Neural cell (in vitro differentiated cells): ENCODE results near the gene LDLRAD4. TPM values are rescaled to one million over a fixed set of nuclear protein-coding genes. Genes with fewer than 3 reads are reported as not detected.

ENCODE experiments used
- H2AFZ ChIP-seq: fragments of 200-600, 300-800 bp; sonication (generic), shearing (Covaris generic); 2 replicates; pipeline ENCODE4 v1.6.0; 2014; ENCODE audit warnings: low read depth, mild to moderate bottlenecking, antibody characterized with exemption, low read length, moderate library complexity
- H3F3A ChIP-seq: fragments of 200-600 bp; shearing (Covaris generic); 2 replicates; pipeline ENCODE4 v1.6.1; 2016; ENCODE audit warnings: mild to moderate bottlenecking, moderate library complexity, mixed read lengths, antibody characterized with exemption, low read length; ENCODE audit not compliant: insufficient read depth, poor library complexity, severe bottlenecking
- H3K27ac ChIP-seq: fragments of 200-600, 300-800 bp; sonication (generic), shearing (Covaris generic); 2 replicates; pipeline ENCODE4 v1.5.1; 2014; ENCODE audit warnings: mild to moderate bottlenecking, low read length, moderate library complexity
- H3K27me3 ChIP-seq: fragments of 300-800, 200-600 bp; sonication (generic), shearing (Covaris generic); 2 replicates; pipeline ENCODE4 v1.6.0; 2014; ENCODE audit warnings: mild to moderate bottlenecking, low read depth, low read length, moderate library complexity; ENCODE audit not compliant: insufficient read depth
- H3K36me3 ChIP-seq: fragments of 300-800, 200-600 bp; sonication (generic), shearing (Covaris generic); 2 replicates; pipeline ENCODE4 v1.5.1; 2014; ENCODE audit warnings: mild to moderate bottlenecking, antibody characterized with exemption, low read length, moderate library complexity; ENCODE audit not compliant: insufficient read depth
- H3K4me2 ChIP-seq: fragments of 300-800, 200-600 bp; sonication (generic), shearing (Covaris generic); 2 replicates; pipeline ENCODE4 v1.6.0; 2014; ENCODE audit warnings: mild to moderate bottlenecking, low read length
- H3K4me3 ChIP-seq: fragments of 300-800, 200-600 bp; sonication (generic), shearing (Covaris generic); 2 replicates; pipeline ENCODE4 v1.5.1; 2014; ENCODE audit warnings: mild to moderate bottlenecking, low read length, moderate library complexity
- H3K79me2 ChIP-seq: fragments of 200-600 bp; shearing (Covaris generic); replicated peaks from 2 replicates; pipeline ENCODE4 v1.6.0; 2014; ENCODE audit warnings: mild to moderate bottlenecking, low read length, moderate library complexity; ENCODE audit not compliant: insufficient read depth
- H3K9ac ChIP-seq: fragments of 300-800, 200-600 bp; sonication (generic), shearing (Covaris generic); 2 replicates; pipeline ENCODE4 v1.6.1; 2016; ENCODE audit warnings: mild to moderate bottlenecking, low read length, mixed read lengths
- H3K9me2 ChIP-seq: fragments of 200-600 bp; shearing (Covaris generic); 2 replicates; pipeline ENCODE4 v1.6.1; 2016; ENCODE audit warnings: mild to moderate bottlenecking, low read length, mixed read lengths; ENCODE audit not compliant: insufficient read depth
- H3K9me3 ChIP-seq: fragments of 200-600, 300-800 bp; sonication (generic), shearing (Covaris generic); 2 replicates; pipeline ENCODE4 v1.6.1; 2016; ENCODE audit warnings: mild to moderate bottlenecking, mixed run types, low read length, moderate library complexity, mixed read lengths
- H4K20me1 ChIP-seq: fragments of 200-600 bp; shearing (Covaris generic); 2 replicates; pipeline ENCODE4 v1.6.1; 2016; ENCODE audit warnings: mild to moderate bottlenecking, mixed run types; ENCODE audit not compliant: insufficient read depth
- CTCF ChIP-seq: fragments of 450-650 bp; IDR thresholded peaks from 2 replicates; pipeline ENCODE4 v1.5.1; 2014; ENCODE audit warnings: antibody characterized with exemption, mild to moderate bottlenecking, moderate library complexity; ENCODE audit not compliant: poor library complexity, severe bottlenecking
- EP300 ChIP-seq: fragments of 450-650 bp; conservative IDR thresholded peaks from 2 replicates; pipeline ENCODE4 v1.6.1; 2014; ENCODE audit warnings: antibody characterized with exemption, mild to moderate bottlenecking, moderate library complexity; ENCODE audit not compliant: poor library complexity, severe bottlenecking
- EZH2 ChIP-seq: fragments of 200-600, 300-800 bp; shearing (Covaris generic), sonication (generic); IDR thresholded peaks from 2 replicates; pipeline ENCODE4 v1.6.1; 2014; ENCODE audit warnings: antibody characterized with exemption, low read length, borderline replicate concordance, mild to moderate bottlenecking; ENCODE audit not compliant: insufficient read depth, poor library complexity, severe bottlenecking
- MXI1 ChIP-seq: fragments of 450-650 bp; conservative IDR thresholded peaks from 2 replicates; pipeline ENCODE4 v1.6.1; 2014; ENCODE audit warnings: antibody characterized with exemption, mild to moderate bottlenecking; ENCODE audit not compliant: poor library complexity, severe bottlenecking
- POLR2AphosphoS5 ChIP-seq: IDR thresholded peaks from 2 replicates; pipeline ENCODE4 v1.6.1; 2012
- RAD21 ChIP-seq: fragments of 450-650 bp; conservative IDR thresholded peaks from 2 replicates; pipeline ENCODE4 v1.6.1; 2014; ENCODE audit warnings: antibody characterized with exemption, mild to moderate bottlenecking, moderate library complexity
- REST ChIP-seq: IDR thresholded peaks from 2 replicates; pipeline ENCODE4 v1.6.1; 2012; ENCODE audit warnings: borderline replicate concordance
- SMC3 ChIP-seq: fragments of 450-650 bp; conservative IDR thresholded peaks from 2 replicates; pipeline ENCODE4 v1.6.1; 2014; ENCODE audit warnings: antibody characterized with exemption, mild to moderate bottlenecking, moderate library complexity; ENCODE audit not compliant: poor library complexity
- TAF1 ChIP-seq: IDR thresholded peaks from 2 replicates; pipeline ENCODE4 v1.6.1; 2012; ENCODE audit warnings: low read depth
- polyA plus RNA-seq: library from polyadenylated mRNA; depleted of rRNA; stranded (reverse); fragments of >200 nt; gene quantifications from 2 replicates; pipeline ENCODE4 v1.2.3, GENCODE V29; 2014

Gene LDLRAD4
- polyA plus RNA-seq, 1 donor from 2014 or later = 3.7 TPM

- H3K4me3 ChIP-seq = no peak overlapping the region
- no peaks in the 10 kb centered on the region for H3K9me3 ChIP-seq
- TF ChIP-seq EZH2 (no peak), CTCF (no peak), REST (no peak), SMC3 (no peak), MXI1 (no peak), TAF1 (no peak), POLR2AphosphoS5 (no peak), EP300 (no peak), RAD21 (no peak)
- H3F3A ChIP-seq = no peaks in the 10 kb centered on the region
- no peaks in the 10 kb centered on the region for H4K20me1 ChIP-seq
- H3K4me2 ChIP-seq = no peak overlapping the region
- no peaks in the 10 kb centered on the region for H3K9me2 ChIP-seq
- H3K27ac ChIP-seq = no peak overlapping the region
- no peak overlapping the region for H2AFZ ChIP-seq
- no peak overlapping the region for H3K9ac ChIP-seq
- H3K79me2 ChIP-seq = no peaks in the 10 kb centered on the region
- H3K36me3 ChIP-seq = no peaks in the 10 kb centered on the region
- H3K27me3 ChIP-seq = no peaks in the 10 kb centered on the region
These were observed 9.3 kb downstream of the LDLRAD4 start for GRCh38 chr18:13227910-13228309.

- H3K9ac ChIP-seq = no peak overlapping the region
- H4K20me1 ChIP-seq = no peaks in the 10 kb centered on the region
- no peak overlapping the region for H3K27ac ChIP-seq
- H3K36me3 ChIP-seq = no peaks in the 10 kb centered on the region
- TF ChIP-seq MXI1 = no peak
- TF ChIP-seq EZH2 = no peak
- no peak for TF ChIP-seq POLR2AphosphoS5
- no peak for TF ChIP-seq SMC3
- TF ChIP-seq CTCF = no peak
- TF ChIP-seq REST = no peak
- no peak for TF ChIP-seq EP300
- TF ChIP-seq TAF1 = no peak
- no peak for TF ChIP-seq RAD21
- H3K9me2 ChIP-seq = no peaks in the 10 kb centered on the region
- no peaks in the 10 kb centered on the region for H3K79me2 ChIP-seq
- no peaks in the 10 kb centered on the region for H3F3A ChIP-seq
- no peak overlapping the region for H3K4me3 ChIP-seq
- no peaks in the 10 kb centered on the region for H3K9me3 ChIP-seq
- no peak overlapping the region for H3K4me2 ChIP-seq
- no peaks in the 10 kb centered on the region for H3K27me3 ChIP-seq
- H2AFZ ChIP-seq = no peak overlapping the region
These were observed 10.6 kb downstream of the LDLRAD4 start for GRCh38 chr18:13229001-13229671.
